H1 (cell line): ENCODE measurements around the gene C11orf98. TPM values are rescaled to one million over a fixed set of nuclear protein-coding genes. Genes with fewer than 3 reads are reported as not detected.

Source experiments
- CTCF ChIA-PET: fragments of 300-600 bp; sonication (Branson Sonifier 250); formaldehyde crosslinking; loops from one replicate; lab custom pipeline; 2021; ENCODE audit not compliant: partially characterized antibody; lab: Charles Lee
- POLR2A ChIA-PET: fragments of 300-600 bp; sonication (Branson Sonifier 250); formaldehyde crosslinking; loops from one replicate; lab custom pipeline; 2021; ENCODE audit warnings: inconsistent platforms; ENCODE audit not compliant: partially characterized antibody; lab: Charles Lee
- DNase-seq, 2 experiments: peaks; one replicate each; pipeline versions ENCODE4 v3.0.0 to v3.0.0-alpha.2; 2010 to 2022; ENCODE audit warnings: low spot score in 2 of 2, low read depth in 1 of 2, mixed read lengths in 1 of 2
- FAIRE-seq: peaks from 2 replicates; lab custom pipeline; 2011; peaks lifted over from hg19 to GRCh38; lab: Jason Lieb, UNC
- H2AFZ ChIP-seq: 2 replicates; pipeline ENCODE4 v1.8.1; 2012; ENCODE audit warnings: low read length, inconsistent platforms
- H2AK5ac ChIP-seq: 2 replicates; pipeline ENCODE4 v1.6.1; 2013; ENCODE audit warnings: low read depth, low read length
- H2BK120ac ChIP-seq: replicated peaks from 2 replicates; pipeline ENCODE3; 2013; ENCODE audit warnings: low read depth, low read length, inconsistent platforms
- H2BK12ac ChIP-seq: 2 replicates; pipeline ENCODE4 v1.6.1; 2013; ENCODE audit warnings: low read depth, low read length
- H2BK15ac ChIP-seq: 2 replicates; pipeline ENCODE4 v1.6.1; 2013; ENCODE audit warnings: low read length
- H2BK20ac ChIP-seq: 2 replicates; pipeline ENCODE4 v1.6.1; 2013; ENCODE audit warnings: low read length
- H2BK5ac ChIP-seq: 2 replicates; pipeline ENCODE4 v1.6.1; 2013; ENCODE audit warnings: low read depth, low read length
- H3K14ac ChIP-seq: 2 replicates; pipeline ENCODE4 v1.6.1; 2013; ENCODE audit warnings: inconsistent platforms; ENCODE audit not compliant: insufficient read length
- H3K18ac ChIP-seq: 2 replicates; pipeline ENCODE4 v1.6.1; 2013; ENCODE audit warnings: low read length; ENCODE audit errors: extremely low read depth
- H3K23ac ChIP-seq: 2 replicates; pipeline ENCODE4 v1.6.1; 2013; ENCODE audit warnings: inconsistent platforms; ENCODE audit not compliant: insufficient read length
- H3K23me2 ChIP-seq: 2 replicates; pipeline ENCODE4 v1.6.1; 2013; ENCODE audit warnings: low read depth, low read length
- H3K27ac ChIP-seq: 2 replicates; pipeline ENCODE4 v1.6.1; 2011; ENCODE audit warnings: low read depth, low read length, inconsistent platforms
- H3K27me3 ChIP-seq, 4 experiments: replicated peaks in 1 of 4; 1 replicate in 1 of 4; 2 replicates in 3 of 4; pipeline versions ENCODE4 v1.6.1 to v1.8.1; 2011 to 2013; ENCODE audit warnings: low read length in 3 of 4, mild to moderate bottlenecking in 3 of 4, inconsistent platforms in 2 of 4, mixed read lengths in 2 of 4, moderate library complexity in 1 of 4; ENCODE audit not compliant: control insufficient read depth in 3 of 4, insufficient read depth in 3 of 4; ENCODE audit errors: extremely low read depth in 1 of 4
- H3K36me3 ChIP-seq, 4 experiments: 2 replicates each; pipeline versions ENCODE4 v1.6.1 to v1.8.1; 2011 to 2013; ENCODE audit warnings: mild to moderate bottlenecking in 4 of 4, low read length in 3 of 4, moderate library complexity in 2 of 4, control low read depth in 1 of 4, inconsistent platforms in 1 of 4; ENCODE audit not compliant: insufficient read depth in 4 of 4, control insufficient read depth in 2 of 4
- H3K4ac ChIP-seq: replicated peaks from 2 replicates; pipeline ENCODE3; 2013; ENCODE audit warnings: low read length, low read depth, mixed read lengths, inconsistent platforms; ENCODE audit not compliant: insufficient read length
- H3K4me1 ChIP-seq, 4 experiments: replicated peaks in 1 of 4; 1 replicate in 1 of 4; 2 replicates in 3 of 4; pipeline versions ENCODE4 v1.6.1 to v1.8.1; 2011 to 2013; ENCODE audit warnings: low read length in 3 of 4, inconsistent platforms in 2 of 4, mixed read lengths in 1 of 4; ENCODE audit not compliant: insufficient read depth in 4 of 4, control insufficient read depth in 3 of 4
- H3K4me2 ChIP-seq, 2 experiments: 2 replicates each; pipeline versions ENCODE4 v1.6.1 to v1.8.1; 2011 to 2013; ENCODE audit warnings: low read depth in 2 of 2, low read length in 2 of 2, control low read depth in 1 of 2, inconsistent platforms in 1 of 2, mild to moderate bottlenecking in 1 of 2; ENCODE audit not compliant: insufficient read depth in 1 of 2
- H3K4me3 ChIP-seq, 4 experiments: fragments of 200-600, 300-600 bp in 1 of 4; sonication (generic), shearing (Covaris generic), sonication (Bioruptor Twin) in 1 of 4; 2 replicates each; pipeline versions ENCODE4 v1.5.1 to v1.8.1; 2011 to 2016; ENCODE audit warnings: low read length in 4 of 4, low read depth in 3 of 4, control low read depth in 2 of 4, inconsistent platforms in 2 of 4, mild to moderate bottlenecking in 2 of 4, mixed read lengths in 1 of 4, moderate library complexity in 1 of 4; ENCODE audit not compliant: insufficient read depth in 2 of 4; ENCODE audit errors: extremely low read depth in 1 of 4
- H3K56ac ChIP-seq: replicated peaks from 2 replicates; pipeline ENCODE3; 2013; ENCODE audit warnings: low read depth, mild to moderate bottlenecking, mixed read lengths, low read length, inconsistent platforms; ENCODE audit not compliant: insufficient read length
- H3K79me1 ChIP-seq: 2 replicates; pipeline ENCODE4 v1.6.1; 2013; ENCODE audit warnings: low read depth, low read length, control low read depth
- H3K79me2 ChIP-seq, 2 experiments: 2 replicates each; pipeline versions ENCODE4 v1.6.1 to v1.8.1; 2012 to 2013; ENCODE audit warnings: low read length in 2 of 2, mild to moderate bottlenecking in 2 of 2, inconsistent platforms in 1 of 2; ENCODE audit not compliant: insufficient read depth in 2 of 2, control insufficient read depth in 1 of 2
- H3K9ac ChIP-seq, 4 experiments: replicated peaks in 1 of 4; 1 replicate in 1 of 4; 2 replicates in 3 of 4; pipeline versions ENCODE4 v1.6.1 to v1.8.1; 2011 to 2013; ENCODE audit warnings: low read depth in 3 of 4, low read length in 3 of 4, control low read depth in 2 of 4, mild to moderate bottlenecking in 2 of 4, moderate library complexity in 2 of 4, inconsistent platforms in 1 of 4; ENCODE audit errors: extremely low read depth in 1 of 4
- H3K9me3 ChIP-seq, 2 experiments: 2 replicates each; pipeline versions ENCODE4 v1.6.1 to v1.8.1; 2012 to 2013; ENCODE audit warnings: mild to moderate bottlenecking in 2 of 2, moderate library complexity in 2 of 2, control low read depth in 1 of 2, inconsistent platforms in 1 of 2, low read depth in 1 of 2, low read length in 1 of 2, mixed read lengths in 1 of 2; ENCODE audit not compliant: insufficient read depth in 2 of 2
- H4K20me1 ChIP-seq, 2 experiments: replicated peaks in 1 of 2; 2 replicates each; pipeline versions ENCODE3 to v1.8.1; 2011 to 2013; ENCODE audit warnings: inconsistent platforms in 2 of 2, low read length in 2 of 2, mild to moderate bottlenecking in 1 of 2; ENCODE audit not compliant: insufficient read depth in 2 of 2, control insufficient read depth in 1 of 2
- H4K5ac ChIP-seq: 2 replicates; pipeline ENCODE4 v1.6.1; 2013; ENCODE audit warnings: low read length, low read depth, mixed read lengths, inconsistent platforms; ENCODE audit not compliant: insufficient read length
- H4K8ac ChIP-seq: 2 replicates; pipeline ENCODE4 v1.8.0; 2013; ENCODE audit warnings: mild to moderate bottlenecking, moderate library complexity, low read length, inconsistent platforms; ENCODE audit not compliant: insufficient read depth; ENCODE audit errors: extremely low read depth
- H4K91ac ChIP-seq: replicated peaks from 2 replicates; pipeline ENCODE3; 2013; ENCODE audit warnings: low read length, mixed read lengths, inconsistent platforms; ENCODE audit not compliant: insufficient read length
- E2F6 ChIP-seq: IDR thresholded peaks from 2 replicates; pipeline ENCODE4 v1.6.1; 2012; ENCODE audit warnings: inconsistent platforms
- TCF12 ChIP-seq: IDR thresholded peaks from 2 replicates; pipeline ENCODE4 v1.6.1; 2011; ENCODE audit warnings: low read depth, mild to moderate bottlenecking, low read length
- WGBS, 2 experiments: shearing (Covaris generic) in 1 of 2; methylation state at CpG; one replicate each; pipeline versions ENCODE4 v1.1.6 to v1.1.7; 2013 to 2015; ENCODE audit warnings: low lambda C conversion rate in 2 of 2, mixed read lengths in 2 of 2, inconsistent platforms in 1 of 2, low coverage in 1 of 2, missing lambda C conversion rate in 1 of 2; ENCODE audit not compliant: insufficient replicate concordance in 2 of 2, insufficient coverage in 1 of 2, insufficient read length in 1 of 2; ENCODE audit errors: extremely low coverage in 1 of 2, missing lambda C conversion rate in 1 of 2; 5-methylcytosine and 5-hydroxymethylcytosine counted together
- polyA plus RNA-seq, 7 experiments: library from polyadenylated mRNA; depleted of rRNA in 3 of 7; stranded (reverse) in 5 of 7; unstranded in 2 of 7; fragments of >200 nt in 5 of 7; fragments of 200-250 nt in 2 of 7; gene quantifications; 1 replicate in 5 of 7; 2 replicates in 1 of 7; 4 replicates in 1 of 7; pipeline versions ENCODE4 v1.2.1 to v1.2.3, GENCODE V29; 2011 to 2013; ENCODE audit warnings: missing spikeins in 2 of 7, mixed read lengths in 2 of 7
- total RNA-seq: library from RNA; stranded (reverse); fragmentation: NEBNext Ultra II Directional; extraction: Animal tissue kit (Norgen Biotek cat#: 25700); gene quantifications from 2 replicates; pipeline ENCODE4 v1.2.1, GENCODE V29; 2021

C11orf98 gene
- total and polyA plus RNA-seq, 2 of the 8 experiments (the other 6 are each of a cell fraction or from before 2014, with no cell fraction given), result 68.0 to 171 TPM

DNA sequence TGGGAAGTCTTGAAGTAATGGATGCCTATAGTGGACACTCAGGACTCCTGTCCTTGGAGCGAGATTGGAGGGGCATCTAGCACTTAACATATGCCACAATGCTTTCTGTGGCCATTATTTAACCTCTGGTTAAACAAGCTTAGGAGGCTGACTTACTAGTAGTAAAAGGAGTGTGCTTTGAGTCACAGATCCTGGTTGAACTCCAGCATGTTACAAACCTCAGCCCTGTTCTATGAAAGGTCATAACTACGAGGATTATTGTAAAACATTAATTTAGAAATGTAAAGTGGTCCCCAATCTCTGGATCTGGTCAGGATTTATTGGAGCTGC, 8.2 kb upstream of the C11orf98 start:
- Histone ChIP-seq H3K27ac (no peak overlapping the region), H3K4me1 (peaks cover 3 to 8% (median 5%) of the 10 kb centered on the region in 4 experiments; a peak in 6 of 7 replicates), H3K23ac (no peak overlapping the region), H3K9me3 (no peaks in the 10 kb centered on the region), H3K79me1 (peaks cover 6% of the 10 kb centered on the region; the same call in 1 of the 2 replicates), H4K91ac (no peak overlapping the region), H3K14ac (no peak overlapping the region), H2BK20ac (no peak overlapping the region), H3K79me2 (peaks cover 0 to 17% of the 10 kb centered on the region in 2 experiments; a peak in 2 of 4 replicates), H2BK12ac (no peak overlapping the region), H4K5ac (no peak overlapping the region), H4K20me1 (peaks cover 0 to 1% of the 10 kb centered on the region in 2 experiments), H3K9ac (no peak overlapping the region), H2BK15ac (no peak overlapping the region), H4K8ac (no peak overlapping the region), H3K4ac (no peak overlapping the region), H2BK5ac (no peak overlapping the region), H3K18ac (no peak overlapping the region), H3K23me2 (peaks cover 12% of the 10 kb centered on the region), H3K4me2 (peak overlapping the region in 1 of 2 experiments; percentile 90; a peak in 2 of 4 replicates), H3K36me3 (peaks cover 5 to 29% (median 9%) of the 10 kb centered on the region in 4 experiments; a peak in 5 of 8 replicates), H3K27me3 (no peaks in the 10 kb centered on the region), H2AFZ (no peak overlapping the region), H3K56ac (no peak overlapping the region), H3K4me3 (peak overlapping the region in 2 of 4 experiments; percentile 88 to 96; a peak in 2 of 8 replicates), H2AK5ac (no peak overlapping the region), H2BK120ac (no peak overlapping the region)
- FAIRE-seq (no peak), DNase-seq (no peak)
- WGBS, 2 experiments, result 97% methylated on average over 2 of the region's 2 CpGs; no CpG with 5 or more reads in 1 of the 2 experiments
- CTCF ChIA-PET, result interaction anchor here (0.6 to 1.2 kb wide), 3 partner anchors 96 to 1478 kb away, joined by 3 read pairs; no protein-coding TSS in a partner anchor
- no peak for TF ChIP-seq E2F6
- TF ChIP-seq TCF12, result no peak
- POLR2A ChIA-PET, result interaction anchor here (0.9 to 61.4 kb wide), 8 partner anchors 13 to 168 kb away, joined by 3 to 2041 read pairs (median 15); partner anchors contain the start of genes BSCL2, C11orf98, CSKMT and EEF1G
